ENCODE data around the gene TMEM18.

DNA sequence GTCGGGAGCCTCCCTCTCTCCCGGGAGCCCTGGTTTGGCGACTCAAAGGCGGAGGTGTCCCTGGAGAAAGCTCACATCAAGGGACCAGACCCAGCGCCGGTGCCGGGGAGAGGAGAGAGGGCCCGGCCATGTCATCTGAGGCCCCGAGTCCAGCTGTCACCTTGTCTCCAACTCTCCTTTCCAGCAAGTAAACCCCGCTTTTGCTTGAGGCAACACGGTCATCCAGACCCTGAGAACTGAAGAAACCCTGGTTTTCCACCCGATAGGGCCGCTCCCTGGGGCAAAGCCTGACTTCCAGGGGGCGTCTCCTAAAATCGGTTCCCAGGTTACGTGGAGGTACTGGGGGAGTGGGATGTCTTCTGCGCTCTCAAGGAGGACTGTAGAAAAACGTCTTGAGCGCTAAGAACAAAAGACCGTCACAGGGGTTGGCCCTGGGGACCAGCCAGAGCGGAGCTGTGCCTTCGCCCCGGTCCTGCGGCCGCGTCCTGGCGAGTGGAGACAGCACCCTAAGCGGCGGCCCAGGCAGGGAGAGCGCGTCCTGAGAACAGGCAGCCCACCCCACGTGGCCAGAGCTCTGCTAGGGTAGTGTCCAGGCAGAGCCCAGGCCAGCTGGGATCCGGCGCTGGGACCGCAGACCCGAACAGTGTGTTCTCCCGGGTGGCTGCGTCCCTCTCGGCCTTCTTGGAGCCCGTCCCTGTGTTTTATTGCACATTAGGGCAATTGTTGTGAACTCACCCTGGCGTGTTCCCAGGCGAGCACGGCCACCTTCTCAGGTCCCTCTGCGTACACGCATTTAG, 55.7 kb downstream of the TMEM18 start:
- TF ChIP-seq, protein P1, sequence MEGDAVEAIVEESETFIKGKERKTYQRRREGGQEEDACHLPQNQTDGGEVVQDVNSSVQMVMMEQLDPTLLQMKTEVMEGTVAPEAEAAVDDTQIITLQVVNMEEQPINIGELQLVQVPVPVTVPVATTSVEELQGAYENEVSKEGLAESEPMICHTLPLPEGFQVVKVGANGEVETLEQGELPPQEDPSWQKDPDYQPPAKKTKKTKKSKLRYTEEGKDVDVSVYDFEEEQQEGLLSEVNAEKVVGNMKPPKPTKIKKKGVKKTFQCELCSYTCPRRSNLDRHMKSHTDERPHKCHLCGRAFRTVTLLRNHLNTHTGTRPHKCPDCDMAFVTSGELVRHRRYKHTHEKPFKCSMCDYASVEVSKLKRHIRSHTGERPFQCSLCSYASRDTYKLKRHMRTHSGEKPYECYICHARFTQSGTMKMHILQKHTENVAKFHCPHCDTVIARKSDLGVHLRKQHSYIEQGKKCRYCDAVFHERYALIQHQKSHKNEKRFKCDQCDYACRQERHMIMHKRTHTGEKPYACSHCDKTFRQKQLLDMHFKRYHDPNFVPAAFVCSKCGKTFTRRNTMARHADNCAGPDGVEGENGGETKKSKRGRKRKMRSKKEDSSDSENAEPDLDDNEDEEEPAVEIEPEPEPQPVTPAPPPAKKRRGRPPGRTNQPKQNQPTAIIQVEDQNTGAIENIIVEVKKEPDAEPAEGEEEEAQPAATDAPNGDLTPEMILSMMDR (conservative IDR thresholded peaks at IDR 0.05 in 1 of 2, IDR thresholded peaks at IDR 0.05 in 1 of 2; ENCODE audit: extremely low read depth in 1 of 2, insufficient read depth in 1 of 2, low read depth in 1 of 2, low read length in 2 of 2): no peak
- no peak for TF ChIP-seq EZH2 (IDR thresholded peaks at IDR 0.05; ENCODE audit: borderline replicate concordance, low read length)

Measured in mammary epithelial cell (primary cell).